SU-DHL-6 (cell line): Measurements from ENCODE around the gene TH.

ENCODE experiments used
- EZH2phosphoT487 ChIP-seq: fragments of 200-600 bp; sonication (generic), shearing (Covaris generic); conservative IDR thresholded peaks from 2 replicates; pipeline ENCODE4 v1.6.1; 2018; ENCODE audit warnings: mild to moderate bottlenecking, antibody characterized with exemption, low read length, moderate library complexity, mixed read lengths
- TF ChIP-seq, protein P1 (sequence below): fragments of 200-600 bp; sonication (generic); IDR thresholded peaks from one replicate; pipeline ENCODE4 v1.5.1; 2017; ENCODE audit warnings: antibody characterized with exemption, mild to moderate bottlenecking, low read length, moderate library complexity; ENCODE audit not compliant: insufficient read depth, poor library complexity, severe bottlenecking

DNA sequence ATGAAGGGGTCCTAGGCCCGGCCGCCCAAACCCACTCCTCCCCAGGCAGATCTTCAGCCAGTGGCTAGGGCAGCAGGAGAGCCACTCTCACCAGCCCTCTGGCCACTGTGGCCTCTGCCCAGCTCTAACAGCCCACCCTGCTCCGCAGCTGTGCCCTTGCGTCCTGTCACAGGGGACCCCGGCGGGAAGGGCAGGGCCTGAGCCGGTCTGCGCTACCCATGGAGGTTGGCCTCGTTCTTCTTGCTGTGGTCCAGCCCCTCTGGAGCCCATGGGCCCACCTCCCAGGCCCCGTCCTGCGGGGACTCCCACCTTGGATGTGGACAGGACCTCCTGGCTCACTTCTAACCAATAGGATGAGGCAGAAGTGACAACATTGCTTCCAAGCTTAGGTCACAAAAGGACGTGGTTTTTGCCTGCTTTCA, 38.3 kb upstream of the TH start:
- TF ChIP-seq, protein P1, sequence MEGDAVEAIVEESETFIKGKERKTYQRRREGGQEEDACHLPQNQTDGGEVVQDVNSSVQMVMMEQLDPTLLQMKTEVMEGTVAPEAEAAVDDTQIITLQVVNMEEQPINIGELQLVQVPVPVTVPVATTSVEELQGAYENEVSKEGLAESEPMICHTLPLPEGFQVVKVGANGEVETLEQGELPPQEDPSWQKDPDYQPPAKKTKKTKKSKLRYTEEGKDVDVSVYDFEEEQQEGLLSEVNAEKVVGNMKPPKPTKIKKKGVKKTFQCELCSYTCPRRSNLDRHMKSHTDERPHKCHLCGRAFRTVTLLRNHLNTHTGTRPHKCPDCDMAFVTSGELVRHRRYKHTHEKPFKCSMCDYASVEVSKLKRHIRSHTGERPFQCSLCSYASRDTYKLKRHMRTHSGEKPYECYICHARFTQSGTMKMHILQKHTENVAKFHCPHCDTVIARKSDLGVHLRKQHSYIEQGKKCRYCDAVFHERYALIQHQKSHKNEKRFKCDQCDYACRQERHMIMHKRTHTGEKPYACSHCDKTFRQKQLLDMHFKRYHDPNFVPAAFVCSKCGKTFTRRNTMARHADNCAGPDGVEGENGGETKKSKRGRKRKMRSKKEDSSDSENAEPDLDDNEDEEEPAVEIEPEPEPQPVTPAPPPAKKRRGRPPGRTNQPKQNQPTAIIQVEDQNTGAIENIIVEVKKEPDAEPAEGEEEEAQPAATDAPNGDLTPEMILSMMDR = no peak
- no peak for TF ChIP-seq EZH2phosphoT487
